ENCODE results near the gene CAMK2N1. TPM values are rescaled to one million over a fixed set of nuclear protein-coding genes. Genes with fewer than 3 reads are reported as not detected.

Gene CAMK2N1
- total and polyA plus RNA-seq, 10 of the 15 experiments (the other 5 are each of a cell fraction or from before 2014, with no cell fraction given), result 0.23 TPM; not detected in 9

- TF ChIP-seq PRDM15 (CRISPR knock-in tag; IDR thresholded peaks at IDR 0.05), result no peak
- no peak for TF ChIP-seq MYB (IDR thresholded peaks at IDR 0.05; ENCODE audit: borderline replicate concordance, low read depth, low read length)
- no peak for TF ChIP-seq PAX8 (IDR thresholded peaks at IDR 0.05)
- TF ChIP-seq ZBTB40 (IDR thresholded peaks at IDR 0.05; ENCODE audit: borderline replicate concordance), result no peak
- TF ChIP-seq YY1 (IDR thresholded peaks at IDR 0.05; ENCODE audit: low read depth, low read length), result no peak
- no peak for TF ChIP-seq NFYB (IDR thresholded peaks at IDR 0.05; ENCODE audit: insufficient read depth, low read depth, low read length)
Observed at GRCh38 chr1:20445956-20446355, 40.1 kb downstream of the CAMK2N1 start (continued).
